Right lobe of liver (tissue), 6 donors: Measurements from ENCODE around the gene RRAGB. TPM values are rescaled to one million over a fixed set of nuclear protein-coding genes. Genes with fewer than 3 reads are reported as not detected.
"Not testable (repeated sequence)": the region's sequence is repeated elsewhere in the genome, so short reads cannot be mapped to it uniquely, and the experiment has no call there.

ENCODE experiments used
- ATAC-seq, 4 donors: fragments of 200-7000 bp; cut with Tn5 transposase; one replicate each; pipeline ENCODE4 v1.9.1; 2020; ENCODE audit warnings: mild to moderate bottlenecking in 4 of 4, moderate library complexity in 4 of 4
- DNase-seq, 3 donors: peaks; one replicate each; pipeline ENCODE4 v3.0.0-alpha.2; 2020
- H3K27ac ChIP-seq, 3 donors: fragments of 200-600 bp; one replicate each; pipeline ENCODE4 v1.8.0; 2022
- H3K27me3 ChIP-seq, 2 donors: fragments of 200-600 bp; one replicate each; pipeline ENCODE4 v1.8.0; 2022
- H3K36me3 ChIP-seq, 4 donors: fragments of 200-600 bp; sonication (generic) in 1 of 4; one replicate each; pipeline versions ENCODE4 v1.5.1 to v1.8.0; 2017 to 2022; ENCODE audit warnings: control low read depth in 1 of 4
- H3K4me1 ChIP-seq, 4 donors: fragments of 200-600 bp; sonication (generic) in 1 of 4; one replicate each; pipeline versions ENCODE4 v1.5.1 to v1.8.0; 2017 to 2022; ENCODE audit warnings: control low read depth in 1 of 4
- H3K4me3 ChIP-seq, 3 donors: fragments of 200-600 bp; one replicate each; pipeline ENCODE4 v1.8.0; 2022
- H3K9me3 ChIP-seq, 4 donors: fragments of 200-600 bp; sonication (generic) in 1 of 4; one replicate each; pipeline versions ENCODE4 v1.5.1 to v1.8.0; 2017 to 2022; ENCODE audit warnings: control low read depth in 1 of 4
- POLR2A ChIP-seq: fragments of 450-650 bp; IDR thresholded peaks from one replicate; pipeline ENCODE4 v1.6.1; 2017; ENCODE audit warnings: antibody characterized with exemption, mild to moderate bottlenecking
- WGBS: methylation state at CpG from one replicate; pipeline ENCODE4 v1.1.6; 2018; ENCODE audit warnings: low coverage, low lambda C conversion rate; ENCODE audit not compliant: insufficient coverage; ENCODE audit errors: missing lambda C conversion rate; 5-methylcytosine and 5-hydroxymethylcytosine counted together
- intact Hi-C, 2 donors: fragments of 100-400 bp; cut with DNase I; formaldehyde crosslinking; loops; one replicate each; pipeline versions ENCODE4 v1.11.2 to v1.14.1; 2022
- total RNA-seq, 6 experiments: library from RNA; depleted of rRNA in 2 of 6; stranded (reverse); fragments of >200 nt in 2 of 6; fragmentation: NEBNext Ultra II Directional in 3 of 6; extraction: Animal tissue kit (Norgen Biotek cat#: 25700) in 3 of 6; gene quantifications; one replicate each; pipeline versions ENCODE4 v1.1.0 to v1.2.4, GENCODE V29; 2016 to 2023
- TF ChIP-seq, protein P1 (sequence below), 4 donors: fragments of 200-600 bp in 3 of 4; fragments of 450-650 bp in 1 of 4; IDR thresholded peaks; one replicate each; pipeline versions ENCODE4 v1.5.1 to v1.8.0; 2016 to 2022; ENCODE audit warnings: antibody characterized with exemption in 4 of 4, mild to moderate bottlenecking in 2 of 4
- donor health status: DM: no; HTN: yes; CAD: no.
- donor health status: DM: no; HTN: no; CAD: no.
- donor health status: DM: no; HTN: no; CAD: no.
- donor health status: DM: no; HTN: yes; CAD: no.
- donor health status: DM: no; HTN: yes; CAD: no.

RRAGB gene
- total RNA-seq, 6 experiments from 2014 or later: 4.2 to 6.1 (median 4.8) TPM

DNA sequence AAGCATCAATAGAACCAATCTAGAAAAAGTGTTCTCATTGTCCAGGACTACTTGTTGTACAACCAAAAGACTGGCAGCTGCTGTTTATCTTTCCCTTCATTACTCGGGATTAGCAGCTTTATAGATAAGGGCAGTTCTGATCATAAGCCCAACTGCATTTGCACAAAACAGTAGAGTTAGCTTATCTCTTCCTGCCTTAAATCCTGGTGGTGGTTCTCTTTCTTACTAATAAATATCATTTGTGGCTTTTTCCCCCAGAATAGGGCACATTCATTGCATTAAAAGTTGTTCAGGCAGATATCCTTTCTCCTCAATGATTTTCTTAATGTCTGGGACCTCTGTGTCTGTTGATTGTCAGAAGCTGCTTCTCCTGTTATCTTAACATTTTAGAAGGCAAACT is 20.2 kb upstream of the RRAGB start:
- intact Hi-C loops: no loop called here
- DNase-seq: no peak
- H3K9me3 ChIP-seq: no peaks in the 10 kb centered on the region
- no peak overlapping the region for H3K4me3 ChIP-seq
- H3K4me1 ChIP-seq: no peaks in the 10 kb centered on the region
- ATAC-seq: no peak
- peaks cover 0 to 3% of the 10 kb centered on the region in 2 donors for H3K27me3 ChIP-seq
- H3K36me3 ChIP-seq: no peaks in the 10 kb centered on the region
- 33% methylated on average over 1 of the region's 1 CpG for whole genome bisulfite sequencing
- TF ChIP-seq, protein P1, sequence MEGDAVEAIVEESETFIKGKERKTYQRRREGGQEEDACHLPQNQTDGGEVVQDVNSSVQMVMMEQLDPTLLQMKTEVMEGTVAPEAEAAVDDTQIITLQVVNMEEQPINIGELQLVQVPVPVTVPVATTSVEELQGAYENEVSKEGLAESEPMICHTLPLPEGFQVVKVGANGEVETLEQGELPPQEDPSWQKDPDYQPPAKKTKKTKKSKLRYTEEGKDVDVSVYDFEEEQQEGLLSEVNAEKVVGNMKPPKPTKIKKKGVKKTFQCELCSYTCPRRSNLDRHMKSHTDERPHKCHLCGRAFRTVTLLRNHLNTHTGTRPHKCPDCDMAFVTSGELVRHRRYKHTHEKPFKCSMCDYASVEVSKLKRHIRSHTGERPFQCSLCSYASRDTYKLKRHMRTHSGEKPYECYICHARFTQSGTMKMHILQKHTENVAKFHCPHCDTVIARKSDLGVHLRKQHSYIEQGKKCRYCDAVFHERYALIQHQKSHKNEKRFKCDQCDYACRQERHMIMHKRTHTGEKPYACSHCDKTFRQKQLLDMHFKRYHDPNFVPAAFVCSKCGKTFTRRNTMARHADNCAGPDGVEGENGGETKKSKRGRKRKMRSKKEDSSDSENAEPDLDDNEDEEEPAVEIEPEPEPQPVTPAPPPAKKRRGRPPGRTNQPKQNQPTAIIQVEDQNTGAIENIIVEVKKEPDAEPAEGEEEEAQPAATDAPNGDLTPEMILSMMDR (IDR thresholded peaks at IDR 0.05): no peak
- no peak for TF ChIP-seq POLR2A
- no peak overlapping the region for H3K27ac ChIP-seq

DNA sequence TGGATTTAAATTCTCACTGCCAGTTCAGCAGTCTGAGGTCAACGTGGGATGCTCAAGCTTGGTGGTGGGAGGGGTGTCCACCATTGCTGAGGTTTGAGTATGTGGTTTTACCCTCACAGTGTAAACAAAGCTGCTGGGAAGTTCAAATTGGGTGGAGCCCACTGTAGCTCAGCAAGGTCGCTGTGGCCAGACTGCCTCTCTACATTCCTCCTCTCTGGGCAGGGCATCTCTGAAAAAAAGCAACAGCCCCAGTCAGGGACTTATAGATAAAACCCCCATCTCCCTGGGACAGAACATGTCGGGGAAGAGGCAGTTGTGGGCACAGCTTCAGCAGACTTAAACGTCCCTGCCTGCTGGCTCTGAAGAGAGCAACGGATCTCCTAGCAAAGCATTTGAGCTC is 14.9 kb upstream of the RRAGB start:
- DNase-seq (no peak), ATAC-seq (no peak)
- intact Hi-C loops: no loop called here
- no peak for TF ChIP-seq POLR2A
- TF ChIP-seq, protein P1 (IDR thresholded peaks at IDR 0.05): no peak
- Histone ChIP-seq H3K4me1 (no peaks in the 10 kb centered on the region), H3K27me3 (no peaks in the 10 kb centered on the region), H3K36me3 (no peaks in the 10 kb centered on the region), H3K4me3 (no peak overlapping the region), H3K27ac (no peak overlapping the region), H3K9me3 (no peaks in the 10 kb centered on the region)
- WGBS: 21% methylated on average over 2 of the region's 5 CpGs

DNA sequence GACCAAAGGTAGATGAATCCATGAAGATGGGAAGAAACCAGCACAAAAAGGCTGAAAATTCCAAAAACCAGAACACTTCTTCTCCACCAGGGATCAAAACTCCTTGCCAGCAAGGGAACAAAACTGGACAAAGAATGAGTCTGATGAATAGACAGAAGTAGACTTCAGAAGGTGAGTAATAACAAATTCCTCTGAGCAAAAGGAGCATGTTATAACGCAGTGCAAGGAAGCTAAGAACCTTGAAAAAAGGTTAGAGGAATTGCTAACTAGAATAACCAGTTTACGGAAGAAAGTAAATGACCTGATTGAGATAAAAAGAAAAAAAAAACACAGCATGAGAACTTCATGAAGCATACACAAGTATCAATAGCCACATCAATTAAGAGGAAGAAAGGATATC is 14.1 kb upstream of the RRAGB start:
- WGBS: 38% methylated on average over 1 of the region's 2 CpGs
- ATAC-seq, H3K4me1 ChIP-seq, H3K4me3 ChIP-seq, H3K27ac ChIP-seq, intact Hi-C loops, H3K36me3 ChIP-seq, DNase-seq, H3K27me3 ChIP-seq, H3K9me3 ChIP-seq: not testable (repeated sequence)

DNA sequence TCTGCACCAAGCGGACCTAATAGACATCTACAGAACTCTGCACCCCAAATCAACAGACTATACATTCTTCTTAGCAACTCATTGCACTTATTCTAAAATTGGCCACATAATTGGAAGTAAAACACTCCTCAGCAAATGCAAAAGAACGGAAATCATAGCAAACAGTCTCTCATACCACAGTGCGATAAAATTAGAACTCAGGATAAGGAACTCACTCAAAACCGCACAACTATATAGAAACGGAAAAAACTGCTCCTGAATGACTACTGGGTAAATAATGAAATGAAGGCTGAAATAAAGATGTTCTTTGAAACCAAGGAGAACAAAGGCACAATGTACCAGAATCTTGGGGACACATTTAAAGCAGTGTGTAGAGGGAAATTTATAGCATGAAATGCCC is 12.5 kb upstream of the RRAGB start:
- intact Hi-C loops, H3K27ac ChIP-seq: not testable (repeated sequence)
- WGBS: 56% methylated on average over 5 of the region's 5 CpGs

DNA sequence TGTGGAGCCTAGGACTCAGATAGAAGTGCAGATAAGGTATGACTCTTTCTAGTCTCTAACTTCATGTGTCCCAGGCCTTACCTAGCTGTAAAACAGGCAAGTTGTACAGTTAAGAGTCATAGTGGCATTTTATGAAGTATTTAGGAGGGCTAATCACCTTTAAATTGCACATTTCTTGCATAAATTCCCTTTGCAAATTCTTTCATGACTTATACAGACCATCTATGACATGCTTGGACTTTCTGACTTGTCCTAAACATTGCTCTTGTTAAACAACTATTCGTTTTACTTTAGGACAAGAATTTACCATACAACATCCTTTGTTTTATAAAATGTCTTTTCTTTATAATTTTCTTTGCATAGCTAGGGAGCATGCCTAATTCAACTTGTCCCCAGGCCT is 7.8 kb upstream of the RRAGB start:
- ATAC-seq: no peak
- Histone ChIP-seq H3K9me3 (no peaks in the 10 kb centered on the region), H3K27me3 (no peaks in the 10 kb centered on the region), H3K27ac (no peak overlapping the region), H3K4me3 (no peak overlapping the region), H3K4me1 (no peaks in the 10 kb centered on the region), H3K36me3 (no peaks in the 10 kb centered on the region)
- TF ChIP-seq, protein P1 (IDR thresholded peaks at IDR 0.05): no peak
- TF ChIP-seq POLR2A: no peak
- DNase-seq: no peak
- intact Hi-C loops: no loop called here
- WGBS: 5% methylated on average over 1 of the region's 1 CpG

More for the DNA sequence above, 12.5 kb upstream of the RRAGB start:
- not testable (repeated sequence) for ATAC-seq, H3K4me3 ChIP-seq, H3K4me1 ChIP-seq, H3K9me3 ChIP-seq, DNase-seq, H3K36me3 ChIP-seq, H3K27me3 ChIP-seq

DNA sequence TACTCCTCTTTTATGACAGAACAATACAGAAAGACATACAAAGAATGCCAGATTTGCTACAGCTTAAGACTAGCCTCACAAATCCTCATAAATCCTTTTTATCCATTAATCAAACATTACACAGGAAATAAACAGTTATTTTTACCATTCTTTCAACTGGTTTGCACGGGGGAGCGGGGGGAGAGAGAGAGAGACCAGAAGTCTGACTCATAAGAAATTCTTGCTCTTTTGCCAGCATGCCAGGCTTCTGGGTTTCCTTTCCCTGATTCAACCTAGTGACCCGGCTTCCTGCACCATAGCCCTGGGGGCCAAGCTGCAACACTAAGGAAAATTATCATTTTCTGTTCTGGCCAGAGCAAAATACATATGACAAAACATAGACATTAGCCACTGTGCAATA is 6.8 kb upstream of the RRAGB start:
- no peak for DNase-seq
- TF ChIP-seq, protein P1 (IDR thresholded peaks at IDR 0.05): no peak
- TF ChIP-seq POLR2A: no peak

More for the DNA sequence above, 6.8 kb upstream of the RRAGB start:
- Histone ChIP-seq H3K9me3 (no peaks in the 10 kb centered on the region), H3K4me1 (no peaks in the 10 kb centered on the region), H3K4me3 (no peak overlapping the region), H3K27ac (no peak overlapping the region), H3K36me3 (no peaks in the 10 kb centered on the region), H3K27me3 (no peaks in the 10 kb centered on the region)
- 13% methylated on average over 3 of the region's 3 CpGs for WGBS
- peak in 1 of 4 donors; percentile 48 for ATAC-seq
- intact Hi-C loops: no loop called here
